Stimulated activated CD4-positive, alpha-beta T cell treated with anti-CD3 and anti-CD28 coated beads, Interleukin-15, amount 100 ng/mL, for 24 hours (primary cell): ENCODE measurements around the gene RTN4R.
"Not testable (repeated sequence)": the region's sequence is repeated elsewhere in the genome, so short reads cannot be mapped to it uniquely, and the experiment has no call there.

ENCODE experiments used
- DNase-seq: peaks from one replicate; pipeline ENCODE4 v3.0.0-alpha.2; 2020

Gene RTN4R

DNA sequence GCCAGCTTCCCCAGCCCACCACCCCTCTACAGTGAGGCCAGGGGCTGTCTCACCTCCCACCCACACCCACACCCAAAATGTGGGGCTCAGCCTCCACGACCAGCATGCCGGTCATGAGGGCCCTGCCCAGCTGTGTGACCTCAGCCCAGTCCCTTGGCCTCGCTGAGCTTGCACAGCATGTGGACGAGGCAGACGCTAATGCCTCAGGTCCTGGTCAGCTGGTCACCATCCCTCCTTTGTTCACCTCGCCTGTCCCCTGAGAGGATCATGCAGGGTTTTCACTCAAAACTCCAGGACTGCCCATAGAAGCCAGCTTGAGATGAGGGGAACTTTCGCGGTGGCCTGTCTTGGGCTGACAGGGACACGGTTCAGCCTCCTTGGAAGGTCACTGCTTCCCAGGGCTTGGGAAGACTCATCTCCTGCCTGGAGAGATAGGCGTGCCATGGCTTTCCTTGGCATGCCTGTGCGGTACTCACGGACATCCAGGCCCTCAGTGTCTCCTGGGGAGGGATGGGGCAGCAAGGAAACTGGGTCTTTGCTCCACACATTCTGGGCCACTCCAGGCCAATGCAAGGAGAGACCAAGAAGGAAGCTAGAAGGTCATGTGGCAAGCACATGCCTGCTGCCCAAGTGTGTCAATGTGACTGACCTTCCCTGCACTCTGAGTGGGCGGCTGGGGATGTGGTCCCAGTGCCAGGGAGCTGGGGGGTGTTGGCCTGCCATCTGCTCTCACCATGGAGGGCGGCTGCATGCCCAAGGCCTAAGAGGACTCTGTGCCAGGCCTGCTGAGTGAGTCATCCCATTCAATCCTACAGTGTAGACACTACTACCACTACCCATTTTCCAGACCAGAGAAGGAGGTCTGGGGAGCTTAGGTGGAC, 3.2 kb upstream of the RTN4R start:
- no peak for DNase-seq

DNA sequence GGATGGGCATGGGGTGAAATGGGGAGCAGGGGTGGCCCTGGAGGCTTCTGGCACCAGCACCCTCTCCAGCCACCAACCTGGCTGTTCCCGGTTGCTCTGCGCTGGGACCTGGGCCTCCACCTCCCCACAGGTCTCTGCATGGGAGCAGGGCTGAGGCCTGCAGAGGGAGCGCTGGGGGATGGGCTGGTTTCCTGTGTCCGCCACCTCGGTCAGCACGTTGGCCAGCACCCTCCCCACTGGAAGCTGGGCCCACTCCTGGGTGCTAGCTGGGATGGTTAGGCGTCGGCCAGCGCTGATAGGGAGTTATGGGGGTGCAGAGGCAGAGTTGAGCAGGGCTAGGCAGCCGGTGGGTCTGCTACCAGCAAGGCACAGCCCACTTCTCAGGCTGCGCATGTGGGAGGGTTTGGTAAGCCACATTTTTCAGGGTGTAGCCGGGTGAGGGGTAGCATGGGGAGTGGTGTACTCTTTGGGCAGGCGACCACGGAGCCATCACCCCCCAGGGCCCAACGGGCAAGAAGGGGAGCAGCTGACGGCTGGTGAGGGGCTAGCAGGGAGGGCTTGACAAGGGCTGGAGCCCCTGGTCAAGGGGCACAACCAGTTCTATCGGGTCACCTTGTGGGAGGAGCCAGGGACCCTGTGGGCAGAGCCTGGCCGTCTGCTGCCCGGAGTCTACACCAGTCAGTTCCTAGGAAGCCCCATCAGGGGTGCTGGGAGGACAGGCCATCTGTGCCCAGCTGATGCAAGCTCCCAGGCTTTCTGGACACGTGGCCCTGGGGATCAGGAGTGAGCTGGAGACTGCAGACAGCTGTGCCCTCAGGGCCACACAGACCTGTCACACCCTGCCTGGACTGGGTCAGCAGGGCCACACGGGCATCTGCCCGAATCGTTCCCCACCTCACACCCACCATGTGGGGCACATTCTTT, 2.3 kb upstream of the RTN4R start:
- not testable (repeated sequence) for DNase-seq

- DNase-seq, result not testable (repeated sequence)
Measured at GRCh38 chr22:20269673-20270072, 1.6 kb upstream of the RTN4R start.

DNA sequence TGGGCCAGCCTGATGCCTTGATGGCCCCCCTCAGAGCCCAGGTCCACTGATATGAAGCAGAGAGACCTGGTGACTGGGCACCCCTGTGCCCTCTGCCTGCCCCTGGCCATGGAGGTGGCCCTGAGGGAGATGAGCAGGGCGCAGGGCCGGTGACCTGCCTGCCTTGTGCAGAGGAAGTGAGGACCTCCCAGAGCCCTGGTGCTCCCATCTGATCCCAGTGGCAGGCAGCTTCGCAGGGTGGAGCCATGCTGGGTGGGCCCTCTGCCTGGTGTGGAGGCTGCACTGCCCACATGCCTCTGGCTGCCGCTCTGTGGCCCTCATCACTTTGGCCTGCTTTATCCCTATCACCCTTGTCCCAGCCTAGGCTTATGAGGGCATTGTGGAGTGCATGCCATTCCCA, 1.1 kb upstream of the RTN4R start:
- not testable (repeated sequence) for DNase-seq

GRCh38 chr22:20267441-20268278, 458 bp downstream of the RTN4R start:
- peak; percentile 42 for DNase-seq

DNA sequence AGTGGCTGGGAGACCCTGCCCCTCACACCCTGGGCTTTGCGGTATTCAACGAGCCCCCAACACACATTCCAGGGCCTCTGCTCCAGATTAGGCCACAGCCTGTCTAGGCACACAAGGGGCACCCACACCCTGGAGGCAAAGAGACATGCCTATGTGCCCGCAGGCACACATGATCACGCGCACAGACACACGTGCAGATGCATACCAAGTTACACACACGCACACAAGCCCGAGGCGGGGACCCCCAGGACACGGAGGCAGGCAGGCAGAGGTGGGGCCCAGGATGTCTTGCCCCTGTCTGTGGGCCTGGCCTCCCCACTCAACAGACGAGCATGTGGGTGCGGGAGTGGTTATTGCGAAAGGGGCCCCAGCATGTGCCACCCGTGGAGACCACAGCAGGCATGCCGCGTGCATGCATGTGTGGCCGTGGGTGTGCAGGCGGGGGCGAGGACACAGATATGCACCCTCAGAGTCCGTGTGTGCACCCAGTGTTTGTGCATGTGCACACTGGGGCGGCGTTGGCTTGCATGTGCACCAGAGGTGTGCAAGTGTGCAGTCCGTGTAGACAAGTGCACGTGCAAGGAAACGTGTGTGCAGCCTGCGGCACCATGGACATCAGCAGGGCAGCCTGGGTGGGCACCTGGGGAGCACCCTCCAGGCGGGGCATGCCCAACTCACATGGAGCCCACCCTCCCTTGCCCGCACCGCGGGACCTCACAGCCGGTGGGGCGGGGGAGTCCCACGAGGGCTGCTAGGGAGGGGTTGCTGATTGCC, 1.3 kb downstream of the RTN4R start:
- DNase-seq, result not testable (repeated sequence)

- DNase-seq, result not testable (repeated sequence)
Measured at GRCh38 chr22:20265772-20266666, 2.1 kb downstream of the RTN4R start.

DNA sequence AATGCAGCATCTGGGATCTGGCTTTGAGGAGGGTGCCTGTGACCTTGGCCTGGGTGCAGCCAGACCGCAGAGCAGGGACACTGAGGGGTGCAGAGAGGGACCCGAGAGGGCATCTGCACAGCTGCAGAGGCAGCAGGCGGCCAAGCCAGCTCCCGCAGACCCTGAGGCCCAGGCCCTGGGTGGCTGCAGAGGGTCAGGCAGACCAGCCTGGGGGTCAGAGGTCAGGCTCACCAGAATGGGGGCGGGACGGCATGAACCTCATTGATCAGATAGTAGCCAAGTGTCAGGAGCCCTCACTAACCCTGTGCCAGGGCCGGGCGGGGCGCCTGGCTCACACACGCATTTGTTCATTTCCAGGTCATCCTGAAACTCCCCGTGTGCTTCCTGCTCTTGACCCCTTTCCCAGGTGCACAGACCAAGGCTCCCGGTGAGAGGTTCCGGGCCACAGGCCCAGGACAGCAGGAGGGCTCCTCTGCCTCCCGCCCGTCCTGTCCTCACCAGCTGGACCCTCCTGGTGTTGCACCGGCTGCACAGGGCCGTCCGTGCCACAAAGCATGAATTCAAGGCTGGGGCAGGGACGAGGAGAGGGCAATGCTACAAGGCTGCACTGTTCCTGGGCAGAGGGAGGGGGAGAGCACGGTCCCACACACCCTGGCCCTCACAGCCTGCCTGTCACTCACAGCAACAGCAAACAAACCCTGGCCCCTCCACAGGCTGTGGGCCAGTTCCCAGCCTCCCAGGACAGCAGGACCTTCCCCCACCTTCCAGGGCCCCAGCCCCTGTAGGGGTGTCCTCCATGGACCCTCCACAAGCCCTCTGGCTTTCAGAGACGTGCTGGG, 3.3 kb downstream of the RTN4R start:
- no peak for DNase-seq

GRCh38 chr22:20263404-20264281, 4.5 kb downstream of the RTN4R start:
- not testable (repeated sequence) for DNase-seq

- DNase-seq, result no peak
Measured at GRCh38 chr22:20262582-20263147, 5.5 kb downstream of the RTN4R start.

DNA sequence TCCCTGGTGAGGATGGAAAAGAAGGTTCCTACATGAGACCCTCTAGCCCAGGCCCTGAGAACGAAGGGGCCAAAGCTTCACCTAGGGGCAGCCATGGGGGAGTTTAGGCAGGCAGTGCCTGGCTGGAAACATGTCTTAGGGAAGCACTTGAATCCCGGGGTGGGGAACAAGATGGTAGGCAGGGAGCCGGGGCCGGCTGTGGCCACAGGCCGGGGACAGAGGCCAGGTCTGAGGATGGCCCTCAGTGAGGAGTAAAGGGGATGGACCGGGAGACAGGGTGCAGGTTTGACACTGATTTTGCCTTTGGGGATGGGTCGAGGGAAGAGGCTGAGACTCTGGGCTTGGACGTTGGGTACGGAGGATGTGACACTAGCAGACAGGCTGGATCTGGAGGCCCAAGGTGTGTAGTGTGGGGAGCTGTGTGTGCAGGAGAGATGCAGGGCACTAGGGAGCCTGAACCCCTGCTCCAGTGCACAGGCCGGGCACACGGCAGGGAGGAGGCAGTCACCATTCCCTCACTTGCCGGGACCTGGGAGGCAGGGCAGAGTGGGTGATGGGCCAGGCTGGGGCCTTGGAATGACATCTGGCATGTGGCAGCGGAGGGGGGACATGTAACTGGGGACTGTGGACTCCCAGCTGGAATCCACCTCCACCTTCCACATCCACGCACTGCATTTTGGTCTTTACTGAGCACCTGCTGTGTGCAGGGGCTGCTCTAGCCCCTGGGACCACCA, 6.1 kb downstream of the RTN4R start:
- DNase-seq, result no peak

DNA sequence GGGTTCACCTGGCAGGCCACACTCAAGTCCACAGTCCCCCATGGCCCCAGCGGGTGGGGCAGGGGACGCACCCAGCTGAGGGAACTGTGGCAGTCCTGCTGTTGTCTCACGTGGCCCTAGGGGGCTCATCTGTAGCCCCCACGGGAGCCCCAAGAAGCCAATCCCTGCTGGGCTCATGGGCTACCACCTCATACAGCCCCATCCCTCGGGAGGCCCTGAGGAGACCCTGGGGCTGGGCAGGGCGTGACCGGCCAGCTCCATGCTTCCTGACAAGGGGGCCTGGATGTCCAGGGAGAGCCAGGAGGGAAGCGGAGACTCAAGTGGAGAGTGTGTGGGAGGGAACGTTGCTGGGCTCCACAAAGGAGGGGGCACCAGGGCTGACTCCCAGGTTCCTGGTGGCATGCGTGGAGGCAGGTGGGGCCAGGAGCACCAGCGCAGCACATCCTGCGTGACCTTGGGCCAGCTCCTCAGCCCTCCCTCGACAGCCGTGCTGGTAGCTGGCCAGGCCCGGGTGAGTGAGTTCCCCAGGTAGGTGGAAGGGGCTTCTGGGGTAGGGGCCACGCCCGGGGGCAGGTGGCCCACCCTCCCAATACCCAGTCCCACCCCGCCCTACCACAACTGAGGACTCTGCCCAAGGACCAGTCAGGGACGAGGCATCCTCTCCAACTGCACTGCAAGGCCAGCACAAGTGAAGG, 7.9 kb downstream of the RTN4R start:
- DNase-seq, result no peak

DNA sequence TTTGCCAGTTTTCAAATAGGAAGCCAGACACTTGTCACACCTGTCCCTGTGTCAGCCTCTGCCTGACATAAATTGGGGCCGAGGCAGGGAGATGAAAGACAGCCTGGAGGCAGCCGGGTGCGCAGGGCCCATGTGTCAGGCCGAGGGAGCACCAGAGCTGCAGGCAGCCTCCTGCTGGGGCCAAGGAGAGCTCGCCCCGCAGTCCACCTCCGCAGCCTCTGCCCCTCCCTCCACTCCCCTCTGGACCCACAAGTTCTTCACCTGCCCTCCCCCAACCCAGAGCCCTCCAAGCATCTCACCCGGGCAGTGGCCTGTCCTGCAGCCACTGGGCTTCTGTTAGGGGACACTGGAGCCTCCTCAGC, 8.8 kb downstream of the RTN4R start:
- DNase-seq, result no peak

DNA sequence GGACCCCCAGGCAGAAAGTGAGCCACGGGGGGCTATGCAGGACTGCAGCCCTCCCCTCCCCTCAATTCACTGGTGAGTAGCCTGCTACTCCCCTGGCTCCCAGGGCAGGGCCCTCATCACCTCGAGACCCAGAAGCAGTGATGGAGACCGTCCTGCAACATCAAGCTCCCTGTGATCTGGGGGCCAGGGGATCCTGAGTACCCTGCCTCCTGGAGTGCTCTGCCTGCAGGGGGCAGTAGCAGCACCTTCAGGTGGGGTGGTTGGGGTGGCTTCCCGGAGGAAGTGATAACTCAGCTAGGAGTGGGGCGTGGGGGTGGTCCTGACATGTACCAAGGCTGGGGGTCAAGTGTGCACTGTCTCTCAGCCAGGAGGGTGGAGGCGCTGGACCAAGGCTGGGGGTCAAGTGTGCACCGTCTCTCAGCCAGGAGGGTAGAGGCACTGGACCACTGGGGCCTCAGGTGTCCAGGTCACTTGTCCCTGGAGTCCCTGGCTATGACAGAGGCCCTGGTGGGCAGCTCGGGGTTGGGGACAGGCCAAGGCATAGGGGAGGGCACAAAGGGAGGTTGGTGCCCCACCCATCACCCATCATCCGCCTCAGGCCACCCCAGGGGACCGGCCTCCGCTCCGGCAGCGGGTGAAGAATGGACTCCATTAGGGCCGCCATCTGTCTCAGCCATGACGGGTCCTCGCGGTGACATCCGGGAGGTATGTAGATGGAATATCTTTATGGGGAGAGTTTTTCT, 9.4 kb downstream of the RTN4R start:
- peak; percentile 54 for DNase-seq

GRCh38 chr22:20258021-20258299, 10.2 kb downstream of the RTN4R start:
- no peak for DNase-seq

- no peak for DNase-seq
Measured at GRCh38 chr22:20257212-20258020, 10.7 kb downstream of the RTN4R start.
